Measurements from ENCODE around the gene FBXO34.
"Not testable (repeated sequence)": the region's sequence is repeated elsewhere in the genome, so short reads cannot be mapped to it uniquely, and the experiment has no call there.

FBXO34 gene

DNA sequence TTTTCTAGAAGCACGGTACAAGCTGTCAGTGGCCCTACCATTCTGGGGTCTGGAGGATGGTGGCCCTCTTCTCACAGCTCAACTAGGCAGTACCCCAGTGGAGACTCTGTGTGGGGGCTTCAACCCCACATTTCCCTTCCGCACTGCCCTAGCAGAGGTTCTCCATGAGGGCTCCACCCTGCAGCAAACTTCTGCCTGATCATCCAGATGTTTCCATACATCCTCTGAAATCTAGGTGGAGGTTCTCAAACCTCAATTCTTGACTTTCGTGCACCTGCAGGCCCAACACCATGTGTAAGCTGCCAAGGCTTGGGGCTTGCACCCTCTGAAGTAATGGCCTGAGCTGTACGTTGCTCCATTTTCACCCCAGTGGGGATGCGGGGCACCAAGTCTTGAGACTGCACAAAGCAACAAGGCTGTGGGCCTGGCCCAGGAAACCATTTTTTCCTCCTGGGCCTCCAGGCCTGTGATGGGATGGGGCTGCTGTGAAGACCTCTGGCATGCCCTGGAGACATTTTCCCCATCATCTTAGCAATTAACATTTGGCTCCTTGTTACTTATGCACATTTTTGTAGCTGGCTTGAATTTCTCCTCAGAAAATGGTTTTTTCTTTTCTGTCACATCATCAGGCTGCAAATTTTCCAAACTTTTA is 41.3 kb downstream of the FBXO34 start:
- not testable (repeated sequence) for DNase-seq (ENCODE audit: low read depth, low spot score)

DNA sequence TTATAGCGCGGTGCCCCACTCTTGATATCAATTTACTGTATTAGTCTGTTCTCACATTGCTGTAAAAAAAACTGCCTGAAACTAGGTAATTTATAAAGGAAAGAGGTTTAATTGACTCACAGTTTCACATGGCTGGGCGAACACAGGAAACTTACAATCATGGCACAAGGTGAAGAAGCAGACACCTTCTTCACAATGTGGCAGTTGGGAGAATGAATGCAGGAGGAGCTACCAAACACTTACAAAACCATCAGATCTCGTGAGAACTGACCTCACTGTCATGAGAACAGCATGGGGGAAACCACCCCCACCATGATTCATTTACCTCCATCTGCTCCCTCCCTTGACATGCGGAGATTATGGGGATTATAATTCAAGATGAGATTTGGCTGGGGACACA is 42.3 kb downstream of the FBXO34 start:
- DNase-seq (ENCODE audit: low read depth, low spot score): no peak

- DNase-seq (ENCODE audit: low read depth, low spot score): no peak
Observed at GRCh38 chr14:55314449-55314848, 43.2 kb downstream of the FBXO34 start.

DNA sequence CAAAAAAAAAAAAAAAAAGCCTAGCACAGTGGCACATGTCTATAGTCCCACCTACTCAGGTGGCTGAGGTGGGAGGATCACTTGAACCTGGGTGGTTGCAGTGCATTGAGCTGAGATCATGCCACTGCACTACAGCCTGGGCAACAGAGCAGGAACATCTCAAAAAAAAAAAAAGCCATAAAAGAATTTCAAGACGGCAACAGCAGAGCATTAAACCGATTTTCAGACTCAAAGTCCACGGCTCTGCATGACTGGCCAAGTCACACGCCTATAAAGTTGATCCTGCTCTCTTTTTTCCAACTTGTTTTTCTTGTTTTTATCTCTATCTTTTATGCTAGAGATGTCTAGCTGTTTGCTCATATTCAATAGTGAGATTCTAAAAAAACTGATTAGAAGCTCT is 45.3 kb downstream of the FBXO34 start:
- no peak for DNase-seq (ENCODE audit: low read depth, low spot score)

GRCh38 chr14:55317542-55318306 is 46.5 kb downstream of the FBXO34 start:
- no peak for DNase-seq (ENCODE audit: low read depth, low spot score)

DNA sequence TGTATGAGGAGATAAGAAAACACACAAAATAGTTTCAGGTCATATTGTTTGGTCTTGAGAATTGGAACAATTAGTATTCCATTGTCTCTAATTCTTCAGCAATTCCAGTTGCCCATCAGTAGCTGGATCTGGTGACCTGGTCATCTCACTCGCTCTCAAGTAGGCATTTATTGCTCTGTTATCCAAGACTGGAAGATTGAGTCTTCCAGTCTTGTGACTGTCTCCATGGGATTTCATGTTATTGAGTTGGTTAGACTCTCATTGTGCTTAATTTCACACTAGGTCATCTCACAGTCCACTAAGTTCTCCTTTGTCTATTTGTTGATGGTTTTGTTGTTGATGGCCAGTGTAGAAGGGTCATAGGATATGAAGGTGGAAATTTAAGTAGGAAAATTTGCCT is 47.5 kb downstream of the FBXO34 start:
- no peak for DNase-seq (ENCODE audit: low read depth, low spot score)

- DNase-seq (ENCODE audit: low read depth, low spot score): no peak
Observed at GRCh38 chr14:55323910-55324309, 52.7 kb downstream of the FBXO34 start.

DNA sequence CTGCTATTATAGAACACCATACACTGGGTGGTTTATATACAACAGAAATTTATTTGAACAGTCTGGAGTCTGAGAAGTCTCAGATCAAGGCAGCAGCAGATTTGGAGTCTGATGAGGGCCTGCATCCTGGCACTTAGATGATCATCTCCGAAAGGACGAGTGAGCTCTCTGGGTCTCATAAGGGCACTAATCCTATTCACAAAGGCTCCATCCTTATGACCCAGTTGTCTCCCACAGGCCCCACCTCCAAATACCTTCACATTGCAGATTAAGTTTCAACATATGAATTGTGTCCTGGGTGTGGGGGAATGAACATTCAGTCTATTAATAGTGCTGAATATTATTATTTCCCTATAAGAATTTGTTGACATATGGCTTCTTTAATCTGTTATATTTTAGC is 53.6 kb downstream of the FBXO34 start:
- no peak for DNase-seq (ENCODE audit: low read depth, low spot score)

GRCh38 chr14:55327179-55327578 is 56.0 kb downstream of the FBXO34 start:
- DNase-seq (ENCODE audit: low read depth, low spot score): no peak

DNA sequence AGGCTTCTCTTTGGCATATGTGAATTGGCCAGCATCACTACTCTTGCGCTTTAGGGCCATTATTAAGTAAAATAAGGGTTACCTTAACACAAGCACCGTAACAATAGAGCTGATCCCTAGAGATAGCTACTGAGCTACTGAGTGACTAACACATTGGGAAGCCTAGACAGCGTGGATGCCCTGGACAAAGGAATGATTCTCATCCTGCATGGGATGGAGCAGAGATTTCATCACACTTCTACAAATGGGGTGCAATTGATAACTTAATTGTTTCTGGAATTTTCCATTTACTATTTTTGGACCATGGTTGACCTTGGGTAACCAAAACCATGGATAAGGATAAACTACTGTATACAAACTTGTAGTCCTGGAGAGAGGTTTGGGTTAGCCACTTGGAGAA is 57.1 kb downstream of the FBXO34 start:
- no peak for DNase-seq (ENCODE audit: low read depth, low spot score)

DNA sequence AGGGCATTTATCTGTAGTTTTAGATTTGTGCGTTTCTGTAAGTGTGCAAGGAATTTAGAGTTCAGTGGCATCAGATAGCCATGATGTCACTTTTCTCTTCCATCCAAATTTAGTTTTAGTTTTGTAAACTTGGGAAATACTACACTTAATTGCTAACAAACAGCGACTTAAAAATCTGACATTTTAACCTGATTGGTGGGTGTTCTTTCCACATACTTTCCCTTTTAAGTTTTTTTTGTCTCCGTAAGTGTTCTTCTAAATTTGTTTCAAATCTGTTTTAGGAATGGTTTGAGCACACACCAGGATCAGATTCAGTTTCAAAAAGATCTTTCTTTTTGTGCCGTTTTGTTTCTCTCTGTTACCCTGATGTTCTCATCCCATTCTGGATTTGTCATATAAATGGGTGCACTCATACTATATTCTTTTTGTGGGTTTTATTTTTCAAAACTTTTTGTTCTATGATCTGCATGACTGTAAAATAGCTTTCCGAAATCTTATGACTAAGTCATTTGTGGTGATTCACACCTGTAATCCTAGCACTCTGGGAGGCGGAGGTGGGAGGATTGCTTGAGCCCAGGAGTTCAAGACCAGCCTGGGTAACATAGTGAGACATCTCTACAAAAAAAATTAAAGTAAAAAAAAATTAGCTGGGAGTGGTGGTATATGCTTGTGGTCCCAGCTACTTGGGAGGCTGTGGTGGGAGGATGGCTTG is 58.9 kb downstream of the FBXO34 start:
- DNase-seq (ENCODE audit: low read depth, low spot score): no peak

DNA sequence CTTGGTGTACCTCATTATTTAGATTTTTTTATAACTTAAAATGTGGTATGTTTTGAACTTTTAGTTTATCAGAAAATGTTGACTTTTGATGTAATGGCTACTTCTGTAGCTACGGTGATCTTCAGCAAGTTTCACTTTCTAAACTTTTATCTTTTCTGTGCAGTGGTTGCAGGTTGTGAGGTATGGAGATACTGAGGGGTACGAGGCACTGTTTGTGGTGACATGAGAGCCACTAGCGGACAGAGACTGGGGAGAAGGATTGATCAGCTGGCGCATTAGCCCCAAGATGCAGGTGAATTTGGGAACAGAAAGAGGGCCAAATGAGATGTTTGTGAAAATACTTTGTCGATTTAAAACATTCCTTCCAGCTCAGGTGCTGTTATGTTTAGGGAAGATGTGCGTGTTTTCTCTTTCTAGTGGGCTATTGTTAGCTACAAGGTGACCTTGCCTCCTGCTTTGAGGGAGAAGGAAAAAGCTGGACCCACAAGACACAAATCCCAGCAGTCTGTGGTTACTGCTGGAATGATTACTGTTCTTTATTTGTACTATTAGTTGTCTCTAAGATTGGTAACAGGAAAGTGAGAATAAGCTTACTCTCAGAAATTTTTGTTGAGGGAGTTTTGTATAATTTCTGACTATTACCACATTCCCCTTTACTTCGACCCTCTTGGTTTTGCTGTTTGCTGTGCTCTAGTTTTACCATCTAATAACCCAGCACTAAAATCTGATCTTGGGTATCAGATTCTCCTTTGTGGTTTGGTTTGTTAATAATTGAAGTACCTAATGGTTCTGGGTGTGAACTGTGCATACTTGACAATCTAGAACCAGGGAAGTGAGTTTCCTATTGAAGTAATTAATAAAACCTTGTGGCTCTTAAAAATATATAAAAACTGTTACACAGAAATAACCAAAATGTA is 61.7 kb downstream of the FBXO34 start:
- DNase-seq (ENCODE audit: low read depth, low spot score): no peak

DNA sequence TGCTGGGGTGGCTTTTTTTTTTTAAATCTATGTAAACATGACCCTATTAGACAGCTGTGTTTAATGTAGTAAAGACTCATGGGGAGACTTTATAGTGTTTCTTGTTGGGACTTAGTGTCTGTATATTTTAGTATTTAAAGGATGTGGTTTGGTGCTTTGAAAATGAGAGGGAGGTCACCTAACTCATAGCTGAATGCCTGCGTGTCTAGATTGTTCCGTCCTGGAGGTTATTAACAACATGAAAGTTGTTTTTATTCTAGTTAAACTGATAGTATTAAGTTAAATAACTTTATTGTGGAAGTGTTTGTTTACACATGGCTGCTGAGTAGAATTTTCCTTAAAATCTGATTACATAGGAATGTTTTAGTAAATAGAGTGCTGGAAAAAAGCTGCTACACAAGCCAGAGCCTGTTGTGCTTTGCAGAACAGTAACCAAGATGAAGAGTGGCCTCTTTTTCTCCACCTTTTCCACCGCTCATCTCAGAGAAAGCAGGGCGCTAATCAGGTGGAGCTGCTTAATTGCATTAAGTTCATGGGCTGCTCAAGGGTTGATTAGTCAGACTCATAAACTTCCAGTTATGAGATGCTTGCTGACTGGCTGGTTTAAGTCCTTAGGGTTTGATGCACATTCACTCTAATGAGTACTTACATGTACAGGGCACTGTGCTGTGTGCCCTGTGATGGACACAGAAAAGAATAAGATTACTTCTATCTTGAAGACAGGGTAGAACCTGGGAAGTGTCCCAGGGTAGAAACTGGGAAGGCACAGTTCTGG is 62.7 kb downstream of the FBXO34 start:
- no peak for DNase-seq (ENCODE audit: low read depth, low spot score)

GRCh38 chr14:55336162-55336561 is 64.9 kb downstream of the FBXO34 start:
- no peak for DNase-seq (ENCODE audit: low read depth, low spot score)

DNA sequence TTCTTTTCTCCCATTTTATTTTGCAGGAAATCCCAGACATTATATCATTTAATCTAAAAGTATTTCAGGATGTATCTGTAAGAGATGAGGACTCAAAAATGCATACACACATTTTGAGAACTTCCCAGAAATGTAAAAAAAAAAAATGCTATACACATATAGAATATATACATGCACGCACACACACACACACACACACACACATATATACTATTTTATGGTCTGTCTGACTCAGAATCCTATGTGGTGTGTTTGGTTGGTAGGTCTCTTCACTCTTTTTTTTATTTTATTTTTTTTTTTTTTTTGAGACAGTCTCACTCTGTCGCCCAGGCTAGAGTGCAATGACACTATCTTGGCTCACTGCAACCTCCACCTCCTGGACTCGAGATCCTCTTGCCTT is 65.5 kb downstream of the FBXO34 start:
- no peak for DNase-seq (ENCODE audit: low read depth, low spot score)

GRCh38 chr14:55339770-55340169 is 68.5 kb downstream of the FBXO34 start:
- DNase-seq (ENCODE audit: low read depth, low spot score): no peak

- no peak for DNase-seq (ENCODE audit: low read depth, low spot score)
Observed at GRCh38 chr14:55340482-55340881, 69.3 kb downstream of the FBXO34 start.

DNA sequence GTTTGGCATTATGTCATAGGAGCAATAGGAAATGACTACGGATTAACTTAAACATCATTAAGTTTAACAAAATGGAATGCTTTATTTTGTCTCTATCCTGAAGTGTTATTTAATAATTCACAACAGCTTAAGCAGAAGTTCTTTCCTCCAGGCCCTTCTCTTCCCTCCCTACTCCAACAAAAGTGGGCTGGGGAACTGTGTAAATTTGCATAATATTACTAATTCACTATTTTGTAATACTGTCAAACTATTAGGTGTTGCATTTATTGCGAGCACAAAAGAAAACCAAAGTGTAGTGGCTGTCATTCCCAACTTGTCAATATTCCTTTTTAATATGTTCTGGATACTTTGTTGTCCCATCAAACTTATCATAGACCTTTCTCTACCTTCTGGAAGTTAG is 70.6 kb downstream of the FBXO34 start:
- DNase-seq (ENCODE audit: low read depth, low spot score): no peak

- not testable (repeated sequence) for DNase-seq (ENCODE audit: low read depth, low spot score)
Observed at GRCh38 chr14:55344582-55345163, 73.5 kb downstream of the FBXO34 start.

- DNase-seq (ENCODE audit: low read depth, low spot score): no peak
Observed at GRCh38 chr14:55347040-55347439, 75.8 kb downstream of the FBXO34 start.

GRCh38 chr14:55347748-55348147 is 76.5 kb downstream of the FBXO34 start:
- DNase-seq (ENCODE audit: low read depth, low spot score): no peak
